SW 1271 (cell line): ENCODE measurements around the gene ELOVL5.

ENCODE experiments used
- DNase-seq, 2 experiments: peaks; one replicate each; lab custom pipeline; 2025; lab: John Stamatoyannopoulos, UW

ELOVL5 gene

GRCh38 chr6:53273370-53273769, 75.4 kb downstream of the ELOVL5 start:
- no peak for DNase-seq

- no peak for DNase-seq
These were observed 78.9 kb downstream of the ELOVL5 start for GRCh38 chr6:53269827-53270226.

- no peak for DNase-seq
These were observed 79.7 kb downstream of the ELOVL5 start for GRCh38 chr6:53268858-53269608.

GRCh38 chr6:53266553-53267090, 82.1 kb downstream of the ELOVL5 start:
- DNase-seq, result no peak

- no peak for DNase-seq
These were observed 83.7 kb downstream of the ELOVL5 start for GRCh38 chr6:53264915-53265607.

- DNase-seq, result no peak
These were observed 84.4 kb downstream of the ELOVL5 start for GRCh38 chr6:53264337-53264736.

- no peak for DNase-seq
These were observed 84.8 kb downstream of the ELOVL5 start for GRCh38 chr6:53263917-53264316.

GRCh38 chr6:53259860-53260580, 88.7 kb downstream of the ELOVL5 start:
- no peak for DNase-seq

- no peak for DNase-seq
These were observed 90.0 kb downstream of the ELOVL5 start for GRCh38 chr6:53258774-53259155.

- DNase-seq, result no peak
These were observed 90.5 kb downstream of the ELOVL5 start for GRCh38 chr6:53258076-53258773.

- DNase-seq, result no peak
These were observed 91.2 kb downstream of the ELOVL5 start for GRCh38 chr6:53257533-53257932.

GRCh38 chr6:53257001-53257400, 91.7 kb downstream of the ELOVL5 start:
- DNase-seq, result no peak

GRCh38 chr6:53252177-53252692, 96.5 kb downstream of the ELOVL5 start:
- no peak for DNase-seq

GRCh38 chr6:53251033-53251672, 97.6 kb downstream of the ELOVL5 start:
- no peak for DNase-seq

GRCh38 chr6:53250176-53251032, 98.3 kb downstream of the ELOVL5 start:
- DNase-seq, result no peak

GRCh38 chr6:53246924-53247323, 101.8 kb downstream of the ELOVL5 start:
- no peak for DNase-seq

GRCh38 chr6:53244958-53245357, 103.8 kb downstream of the ELOVL5 start:
- no peak for DNase-seq

GRCh38 chr6:53244399-53244931, 104.3 kb downstream of the ELOVL5 start:
- no peak for DNase-seq

GRCh38 chr6:53241938-53242337, 106.8 kb downstream of the ELOVL5 start:
- no peak for DNase-seq

GRCh38 chr6:53240761-53241160, 108.0 kb downstream of the ELOVL5 start:
- no peak for DNase-seq
